OCI-LY1 (cell line): Measurements from ENCODE around the gene SLC1A2.
A peak's percentile ranks its signal among the peaks of the same experiment; 100 is the strongest.

Experiments used
- H2AFZ ChIP-seq: fragments of 200-600 bp; sonication (generic), shearing (Covaris generic); 2 replicates; pipeline ENCODE4 v1.6.0; 2014; ENCODE audit warnings: antibody characterized with exemption, mild to moderate bottlenecking, low read length
- H3F3A ChIP-seq: fragments of 200-600 bp; sonication (generic), shearing (Covaris generic); 2 replicates; pipeline ENCODE4 v1.6.0; 2014; ENCODE audit warnings: mild to moderate bottlenecking, antibody characterized with exemption, low read length, moderate library complexity; ENCODE audit not compliant: insufficient read depth
- H3K27ac ChIP-seq: fragments of 200-600 bp; sonication (generic); 2 replicates; pipeline ENCODE4 v1.5.1; 2014; ENCODE audit warnings: low read length, mixed run types, mild to moderate bottlenecking, low read depth; ENCODE audit not compliant: poor library complexity, severe bottlenecking
- H3K27me3 ChIP-seq: fragments of 200-600 bp; sonication (generic); 2 replicates; pipeline ENCODE4 v1.6.0; 2014; ENCODE audit warnings: antibody characterized with exemption, mild to moderate bottlenecking, low read length, moderate library complexity; ENCODE audit not compliant: insufficient read depth
- H3K36me3 ChIP-seq: fragments of 200-600 bp; sonication (generic); 2 replicates; pipeline ENCODE4 v1.6.1; 2014; ENCODE audit warnings: mild to moderate bottlenecking, antibody characterized with exemption, low read length, moderate library complexity, mixed read lengths; ENCODE audit not compliant: insufficient read depth
- H3K4me1 ChIP-seq: fragments of 200-600 bp; sonication (generic); 2 replicates; pipeline ENCODE4 v1.5.1; 2014; ENCODE audit warnings: mild to moderate bottlenecking, low read length, moderate library complexity; ENCODE audit not compliant: insufficient read depth, severe bottlenecking
- H3K4me2 ChIP-seq: fragments of 200-600 bp; sonication (generic), shearing (Covaris generic); 2 replicates; pipeline ENCODE4 v1.6.1; 2014; ENCODE audit warnings: low read length
- H3K4me3 ChIP-seq: fragments of 200-600 bp; sonication (generic); 2 replicates; pipeline ENCODE4 v1.5.1; 2014; ENCODE audit warnings: low read length, low read depth, mild to moderate bottlenecking, mixed read lengths; ENCODE audit not compliant: poor library complexity, severe bottlenecking
- H3K79me2 ChIP-seq: fragments of 200-600 bp; shearing (Covaris generic); 2 replicates; pipeline ENCODE4 v1.6.1; 2016; ENCODE audit warnings: mixed run types, low read length, mixed read lengths; ENCODE audit not compliant: insufficient read depth
- H3K9ac ChIP-seq: fragments of 200-600 bp; sonication (generic), shearing (Covaris generic); 2 replicates; pipeline ENCODE4 v1.6.1; 2014; ENCODE audit warnings: mild to moderate bottlenecking, low read length, mixed read lengths
- H3K9me2 ChIP-seq: fragments of 200-600 bp; sonication (generic), shearing (Covaris generic); 2 replicates; pipeline ENCODE4 v1.6.1; 2014; ENCODE audit warnings: low read depth, mild to moderate bottlenecking, low read length, mixed read lengths
- H3K9me3 ChIP-seq: fragments of 200-600 bp; shearing (Covaris generic); 2 replicates; pipeline ENCODE4 v1.6.1; 2014; ENCODE audit warnings: low read length, mixed read lengths
- H4K20me1 ChIP-seq: fragments of 200-600 bp; sonication (generic), shearing (Covaris generic); 2 replicates; pipeline ENCODE4 v1.6.0; 2016; ENCODE audit warnings: mild to moderate bottlenecking, low read length; ENCODE audit not compliant: insufficient read depth
- CTCF ChIP-seq: fragments of 200-600 bp; sonication (generic), shearing (Covaris generic); IDR thresholded peaks from 2 replicates; pipeline ENCODE4 v1.5.1; 2017; ENCODE audit warnings: mild to moderate bottlenecking, antibody characterized with exemption, low read length, moderate library complexity, mixed read lengths
- EZH2 ChIP-seq: fragments of 200-600 bp; sonication (generic), shearing (Covaris generic); IDR thresholded peaks from 2 replicates; pipeline ENCODE4 v1.8.0; 2017; ENCODE audit warnings: borderline replicate concordance, mixed run types, mild to moderate bottlenecking, antibody characterized with exemption, low read length, moderate library complexity, mixed read lengths

The SLC1A2 gene

GRCh38 chr11:35305670-35306382 is 113.5 kb downstream of the SLC1A2 start:
- Histone ChIP-seq H3K4me2 (no peak overlapping the region), H3K4me1 (no peaks in the 10 kb centered on the region), H3K79me2 (no peaks in the 10 kb centered on the region), H3K27ac (no peak overlapping the region), H3K4me3 (no peak overlapping the region), H3K9ac (no peak overlapping the region), H3K9me3 (no peaks in the 10 kb centered on the region), H2AFZ (no peak overlapping the region), H4K20me1 (no peaks in the 10 kb centered on the region), H3K9me2 (no peaks in the 10 kb centered on the region), H3K36me3 (no peaks in the 10 kb centered on the region), H3F3A (no peaks in the 10 kb centered on the region), H3K27me3 (no peaks in the 10 kb centered on the region)
- TF ChIP-seq EZH2: no peak
- peak; percentile 44 for TF ChIP-seq CTCF

GRCh38 chr11:35304900-35305460 is 114.4 kb downstream of the SLC1A2 start:
- H3K9me2 ChIP-seq: no peaks in the 10 kb centered on the region
- H3K27ac ChIP-seq: no peak overlapping the region
- H3K27me3 ChIP-seq: no peaks in the 10 kb centered on the region
- H3K4me2 ChIP-seq: no peak overlapping the region
- no peaks in the 10 kb centered on the region for H3K4me1 ChIP-seq
- no peak overlapping the region for H3K4me3 ChIP-seq
- no peaks in the 10 kb centered on the region for H3F3A ChIP-seq
- no peaks in the 10 kb centered on the region for H4K20me1 ChIP-seq
- no peak overlapping the region for H2AFZ ChIP-seq
- no peak overlapping the region for H3K9ac ChIP-seq
- no peaks in the 10 kb centered on the region for H3K79me2 ChIP-seq
- no peaks in the 10 kb centered on the region for H3K36me3 ChIP-seq
- no peak for TF ChIP-seq CTCF
- TF ChIP-seq EZH2: no peak
- no peaks in the 10 kb centered on the region for H3K9me3 ChIP-seq

DNA sequence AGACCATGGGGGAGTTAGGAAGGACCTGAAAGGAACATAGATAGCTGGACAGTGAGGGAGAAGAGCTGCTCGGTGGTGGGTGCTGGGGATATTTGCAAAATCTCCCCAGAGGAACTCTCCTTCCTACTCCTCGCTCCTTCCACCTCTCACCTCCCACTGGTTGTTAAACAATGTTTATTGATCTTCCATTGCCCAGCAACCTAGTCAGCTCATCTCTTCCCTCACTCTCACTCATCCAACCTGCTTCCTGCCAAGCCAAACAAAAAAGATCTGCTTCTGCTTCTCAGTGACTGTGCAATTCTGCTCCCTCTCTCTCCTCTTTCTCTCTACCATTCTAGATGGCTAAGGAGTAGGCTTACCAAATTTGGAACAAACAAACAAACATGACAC is 115.0 kb downstream of the SLC1A2 start:
- no peaks in the 10 kb centered on the region for H3K79me2 ChIP-seq
- no peaks in the 10 kb centered on the region for H3K4me1 ChIP-seq
- no peaks in the 10 kb centered on the region for H3K9me3 ChIP-seq
- H4K20me1 ChIP-seq: no peaks in the 10 kb centered on the region
- H3K4me2 ChIP-seq: no peak overlapping the region
- no peak overlapping the region for H3K4me3 ChIP-seq
- no peak overlapping the region for H3K27ac ChIP-seq
- H3K27me3 ChIP-seq: no peaks in the 10 kb centered on the region
- no peaks in the 10 kb centered on the region for H3K9me2 ChIP-seq
- no peaks in the 10 kb centered on the region for H3K36me3 ChIP-seq
- H3K9ac ChIP-seq: no peak overlapping the region
- no peak for TF ChIP-seq EZH2
- no peak for TF ChIP-seq CTCF
- H3F3A ChIP-seq: no peaks in the 10 kb centered on the region
- H2AFZ ChIP-seq: no peak overlapping the region
